SK-N-DZ (cell line): ENCODE data around the gene SLC12A8.

Source experiments
- DNase-seq: peaks from one replicate; pipeline ENCODE4 v3.0.0-alpha.2; 2015; ENCODE audit warnings: low spot score

Gene SLC12A8

DNA sequence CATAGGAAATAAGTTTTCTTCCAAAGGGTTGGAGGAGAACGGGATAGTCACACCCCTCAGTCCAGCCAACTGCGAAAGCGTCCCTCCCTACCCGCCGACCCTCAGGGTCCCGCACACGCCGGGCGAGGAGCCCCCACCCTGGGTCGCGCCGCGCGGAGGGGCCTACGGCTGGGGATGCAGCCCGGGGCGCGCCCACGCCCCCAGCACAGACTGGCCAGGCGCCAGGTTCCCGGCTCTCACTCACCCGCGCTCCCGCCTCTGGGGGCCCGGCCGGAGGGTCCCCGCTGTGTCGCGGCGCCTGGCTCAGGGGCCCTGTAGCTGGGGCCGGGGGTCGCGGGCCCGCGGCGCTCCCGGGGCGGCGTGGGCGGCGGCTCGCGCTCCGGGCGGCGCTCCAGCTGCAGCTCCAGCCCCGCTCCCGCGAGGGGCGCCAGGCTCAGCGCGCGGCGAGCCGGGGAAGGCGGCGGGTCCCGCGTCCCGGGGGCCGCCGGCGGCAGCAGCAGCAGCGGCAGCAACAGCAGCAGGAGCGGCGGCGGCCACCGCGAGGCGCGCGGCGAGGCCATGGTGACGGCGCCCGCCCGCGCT lies 157.1 kb downstream of the SLC12A8 start:
- DNase-seq, result no peak

DNA sequence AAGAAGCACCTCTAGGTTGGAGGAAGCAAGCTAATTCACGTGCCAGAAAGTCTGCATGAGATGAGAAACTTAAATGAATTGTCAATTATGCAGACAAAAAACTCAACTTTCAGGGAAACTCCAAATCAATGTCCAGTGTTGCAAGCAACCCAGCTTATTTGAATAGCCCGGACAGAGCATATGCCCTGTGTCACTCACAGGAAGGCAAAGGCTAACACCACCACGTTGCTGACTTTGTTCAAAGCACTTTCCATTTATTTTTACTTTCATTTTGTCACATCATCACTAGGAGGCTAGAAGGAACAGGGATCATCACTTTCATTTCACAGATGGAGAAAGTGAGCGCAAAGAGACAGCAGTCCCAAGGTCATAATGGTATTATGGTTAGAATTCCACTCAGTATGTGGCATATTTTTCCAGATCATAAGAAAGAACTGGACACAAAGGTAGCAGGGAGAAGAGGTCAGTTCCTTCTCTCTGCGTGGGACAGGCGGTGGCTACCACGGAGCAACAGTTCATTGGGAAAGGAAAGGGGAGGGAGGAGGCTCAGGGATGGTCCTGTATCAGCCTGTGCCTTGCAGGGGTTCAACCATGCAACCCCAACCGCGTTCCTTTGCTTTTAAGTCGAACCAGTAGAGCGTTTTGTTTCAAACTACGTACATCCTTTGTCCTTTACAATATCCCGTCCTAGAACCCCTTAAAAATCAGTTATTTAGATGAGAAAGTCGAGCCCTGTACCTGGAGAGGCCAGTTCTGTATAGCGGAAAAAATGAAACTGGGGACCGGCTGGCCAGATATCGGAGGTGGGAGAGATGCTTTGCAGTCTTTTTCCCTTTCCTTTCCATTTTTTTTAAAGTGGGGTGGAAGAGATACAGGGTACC lies 157.9 kb downstream of the SLC12A8 start:
- DNase-seq, result no peak

DNA sequence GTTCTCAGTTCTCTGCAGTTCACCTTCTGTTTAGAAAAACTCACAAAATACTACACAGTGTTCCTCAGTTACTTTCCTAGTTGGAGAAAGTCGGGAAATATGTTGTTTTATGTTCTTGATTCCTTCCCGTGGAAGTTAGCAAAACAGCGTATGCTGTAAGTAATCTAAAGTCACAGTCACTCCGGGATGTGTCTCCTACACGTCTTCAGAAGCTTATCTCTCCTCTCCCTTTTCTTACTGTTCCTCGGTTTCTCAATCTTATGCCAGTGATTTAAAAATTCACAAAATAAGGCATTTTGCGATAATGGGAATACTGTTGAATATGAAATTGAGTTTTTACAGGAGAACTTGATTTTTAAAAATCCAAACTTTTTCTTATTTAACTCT lies 158.5 kb downstream of the SLC12A8 start:
- DNase-seq, result no peak

DNA sequence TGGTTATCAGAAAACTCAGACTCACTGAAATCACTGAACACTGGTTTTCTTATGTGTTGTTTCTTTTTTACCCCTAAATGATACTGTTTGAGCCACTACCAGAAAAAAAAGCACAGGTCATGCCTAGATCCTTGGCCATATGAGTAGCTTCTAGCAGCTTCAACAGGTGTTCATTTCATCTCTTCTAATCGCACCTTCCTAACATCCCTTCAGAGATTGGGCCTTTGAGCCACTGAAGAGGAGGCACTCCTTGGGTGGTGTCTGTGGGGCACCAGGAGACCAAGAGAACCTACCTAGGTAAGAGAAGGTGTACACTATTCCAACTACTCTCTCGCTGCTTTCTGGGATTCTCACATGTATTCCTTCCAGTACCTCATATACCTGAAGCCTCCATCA lies 159.2 kb downstream of the SLC12A8 start:
- no peak for DNase-seq

DNA sequence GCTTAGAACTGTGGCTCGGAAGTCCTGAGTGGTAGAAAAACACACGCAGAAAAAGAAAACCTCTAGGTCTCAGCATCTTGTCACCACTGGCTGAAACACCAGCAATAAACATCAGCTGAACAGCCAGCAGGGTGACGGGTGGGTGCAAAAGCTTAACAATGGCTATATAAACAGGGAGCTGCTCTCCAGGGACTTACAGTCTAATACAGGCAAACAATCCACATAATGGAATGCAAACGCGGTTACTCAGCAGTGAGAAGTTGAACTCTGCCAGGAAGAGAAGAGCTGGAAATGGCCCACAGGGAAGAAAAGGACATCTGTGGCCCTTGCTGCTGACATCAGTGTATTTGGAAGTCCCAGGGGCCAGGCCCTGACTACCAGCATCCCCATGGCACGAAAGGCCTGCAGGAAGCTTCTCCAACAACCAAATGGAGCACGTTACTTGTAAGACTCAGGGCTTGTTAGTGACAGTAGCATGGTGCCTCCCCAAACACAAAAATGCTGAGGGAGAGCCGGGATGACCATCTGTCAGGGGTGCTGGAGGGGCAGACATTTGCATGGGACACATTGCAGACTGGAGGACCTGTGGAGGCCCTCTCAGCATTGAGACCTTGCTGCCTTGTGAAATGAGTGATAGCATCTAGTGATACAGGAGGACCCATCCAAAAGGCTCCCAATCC lies 159.8 kb downstream of the SLC12A8 start:
- DNase-seq, result no peak

GRCh38 chr3:125051715-125052581 lies 160.6 kb downstream of the SLC12A8 start:
- DNase-seq, result no peak

GRCh38 chr3:125051205-125051604 lies 161.3 kb downstream of the SLC12A8 start:
- DNase-seq, result no peak

DNA sequence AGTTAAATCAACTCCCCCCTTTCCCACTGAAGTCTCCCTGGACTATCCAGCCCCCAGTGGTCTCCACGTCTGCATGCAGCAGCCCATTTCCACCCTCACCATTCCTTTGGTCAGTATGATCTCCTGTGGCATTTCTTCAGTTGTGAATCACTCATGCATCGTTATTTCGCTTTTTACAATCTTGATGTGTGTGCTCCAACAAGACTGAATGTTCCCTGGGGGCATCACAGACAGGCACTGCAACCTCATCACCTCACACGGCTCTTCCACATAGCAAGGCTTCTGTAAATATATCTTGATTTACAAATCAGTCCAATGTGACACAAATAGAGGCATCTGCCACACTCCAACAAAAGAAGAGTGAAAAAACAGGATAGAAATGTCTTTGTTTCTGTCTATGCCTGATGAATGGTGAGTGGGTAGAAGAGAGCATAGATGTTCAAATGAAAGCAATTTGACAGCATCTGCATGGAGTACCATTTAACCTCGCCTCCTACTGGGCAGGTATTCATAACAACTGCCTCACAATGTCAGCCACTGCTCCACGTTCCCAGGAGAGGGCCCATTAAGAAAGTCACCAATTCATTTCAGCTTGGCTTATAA lies 162.0 kb downstream of the SLC12A8 start:
- no peak for DNase-seq

DNA sequence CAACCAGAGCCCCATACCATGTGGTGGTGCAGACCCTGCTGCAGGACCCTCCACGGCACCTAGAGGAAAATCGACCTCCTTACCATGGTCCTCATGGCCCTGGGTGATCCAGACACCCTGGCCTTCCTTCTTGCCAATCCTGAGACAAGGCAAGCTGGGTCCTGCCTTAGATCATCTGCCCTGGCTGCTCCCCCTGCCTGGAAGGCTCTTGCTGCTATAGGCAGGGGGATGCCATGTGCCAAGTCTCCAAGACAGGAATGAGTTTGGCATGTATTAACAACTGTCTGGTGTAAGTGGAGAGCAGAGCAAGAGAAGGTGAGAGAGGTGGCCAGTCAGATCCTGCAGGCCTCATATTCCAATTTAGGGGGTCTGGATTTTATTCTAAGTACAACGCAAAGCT lies 164.3 kb downstream of the SLC12A8 start:
- no peak for DNase-seq

- no peak for DNase-seq
Observed at GRCh38 chr3:125045965-125046364, 166.6 kb downstream of the SLC12A8 start.

DNA sequence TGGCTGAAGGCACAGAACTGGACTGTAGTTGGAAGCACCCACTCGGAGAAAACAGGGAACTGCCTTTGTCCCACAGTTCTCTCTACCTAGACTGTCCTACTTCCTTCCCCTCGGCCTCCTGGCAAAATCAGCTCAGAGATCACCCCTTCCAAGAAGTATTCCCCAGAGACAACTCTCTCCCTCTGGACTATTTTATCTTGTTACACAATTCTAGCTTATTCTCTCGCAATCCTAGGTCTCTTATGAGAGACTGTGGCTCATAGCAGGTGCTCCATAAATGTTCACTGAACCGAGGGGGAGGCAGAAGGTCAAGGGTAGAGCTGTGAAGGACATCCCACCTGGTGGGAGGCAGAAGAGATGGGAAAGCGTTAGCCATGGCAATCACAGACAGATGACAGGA lies 167.4 kb downstream of the SLC12A8 start:
- DNase-seq, result no peak

DNA sequence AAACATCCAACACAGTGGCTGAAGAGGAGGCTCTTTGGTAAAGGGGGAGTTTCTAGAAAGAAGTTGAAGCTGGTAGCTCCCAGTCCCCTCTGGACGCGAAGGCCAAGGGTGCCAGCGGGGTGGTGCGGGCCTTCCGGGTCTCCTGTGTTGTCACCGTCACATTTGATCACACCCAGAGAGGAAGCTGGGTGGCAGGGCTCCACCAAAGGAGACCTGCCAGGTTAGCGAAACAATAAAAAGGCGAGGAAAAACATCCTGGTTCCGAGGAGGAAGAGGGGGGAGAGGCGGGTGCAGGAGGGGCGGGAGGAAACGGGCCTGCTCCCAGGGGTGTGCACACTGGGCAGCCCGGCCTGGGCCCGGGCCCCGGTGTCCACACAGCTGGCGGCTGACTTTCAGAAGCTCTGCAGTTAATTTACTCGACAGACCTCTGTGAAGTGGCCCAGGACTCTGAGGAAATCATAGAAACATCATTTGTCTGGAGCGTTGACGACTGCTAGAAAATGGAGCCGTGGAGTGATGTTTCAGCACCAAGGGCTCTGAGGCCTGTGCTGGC lies 168.9 kb downstream of the SLC12A8 start:
- DNase-seq, result peak; percentile 53

GRCh38 chr3:125042725-125043406 lies 169.7 kb downstream of the SLC12A8 start:
- no peak for DNase-seq

DNA sequence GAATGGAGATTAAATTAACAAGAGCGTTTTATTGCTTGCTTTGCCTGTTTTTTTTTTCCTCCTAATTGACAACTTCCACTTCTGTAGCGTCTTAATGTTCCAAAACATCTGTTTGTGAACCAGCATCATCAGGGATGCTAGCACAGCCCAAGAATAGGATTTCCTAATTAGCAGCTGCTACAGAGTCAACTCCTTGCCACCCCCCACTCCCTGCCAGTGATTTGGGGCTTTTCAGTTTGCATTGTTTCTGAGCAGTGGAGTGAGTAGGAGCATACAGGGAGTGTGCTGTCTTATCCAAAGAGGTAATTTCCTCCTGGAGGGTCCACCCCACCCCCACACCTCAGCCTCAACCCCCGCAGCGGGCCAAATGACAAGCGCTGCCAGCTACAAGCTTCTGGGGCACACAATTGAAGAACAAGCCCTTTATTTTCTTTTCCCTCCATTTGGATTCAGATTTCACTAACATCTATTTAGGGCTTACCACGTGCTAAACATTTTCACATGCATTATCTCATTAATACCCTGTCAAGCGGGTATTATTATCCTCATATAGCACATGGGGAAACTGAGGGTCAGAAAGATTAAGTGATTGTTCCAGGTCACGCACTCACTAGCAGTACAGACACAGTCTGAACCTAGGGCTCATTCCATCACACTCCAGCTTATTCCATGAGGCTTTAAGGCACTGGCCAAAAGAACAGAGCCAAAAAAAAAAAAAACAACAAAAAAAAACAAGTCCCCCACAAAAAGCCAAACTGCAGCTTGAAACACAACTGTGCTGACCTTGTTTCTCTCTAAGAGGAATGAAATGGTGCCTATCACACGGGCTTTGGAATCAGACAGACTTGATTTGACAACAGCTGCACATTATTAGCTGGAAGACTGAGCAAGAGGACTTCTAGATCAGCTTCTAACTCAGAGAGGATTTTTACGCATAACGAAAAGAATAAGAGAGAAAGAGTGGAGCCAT lies 173.1 kb downstream of the SLC12A8 start:
- DNase-seq, result no peak

DNA sequence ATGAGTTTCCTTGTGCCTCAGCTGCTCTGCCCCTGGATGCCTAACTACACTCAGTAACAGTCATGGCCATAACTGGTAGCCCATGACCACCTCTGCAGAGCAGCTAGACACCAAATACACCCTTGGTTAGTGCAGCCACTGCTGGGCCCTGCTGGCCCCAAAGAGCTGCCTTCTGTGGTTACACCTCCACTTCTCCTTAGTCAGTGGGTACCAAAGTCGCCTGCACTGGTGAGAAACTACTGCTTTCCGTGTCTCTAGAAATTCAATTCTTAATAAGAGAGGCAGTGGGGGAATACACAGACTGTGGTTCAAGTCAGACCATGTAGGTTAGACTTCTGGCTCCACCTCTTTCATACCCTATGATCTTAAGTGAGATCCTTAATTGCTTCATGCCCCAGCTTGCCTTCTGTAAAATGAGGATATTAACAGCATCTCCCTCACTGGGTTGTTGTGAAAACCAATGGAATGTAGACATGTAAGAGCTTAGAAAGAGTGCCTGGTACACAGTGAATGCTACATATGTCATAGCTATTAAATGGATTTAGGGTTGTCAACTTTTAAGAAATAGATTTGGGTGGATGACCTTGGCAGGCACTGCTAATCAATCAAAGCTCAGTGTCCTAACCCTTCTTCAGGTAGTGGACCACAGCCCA lies 174.9 kb downstream of the SLC12A8 start:
- DNase-seq, result no peak

DNA sequence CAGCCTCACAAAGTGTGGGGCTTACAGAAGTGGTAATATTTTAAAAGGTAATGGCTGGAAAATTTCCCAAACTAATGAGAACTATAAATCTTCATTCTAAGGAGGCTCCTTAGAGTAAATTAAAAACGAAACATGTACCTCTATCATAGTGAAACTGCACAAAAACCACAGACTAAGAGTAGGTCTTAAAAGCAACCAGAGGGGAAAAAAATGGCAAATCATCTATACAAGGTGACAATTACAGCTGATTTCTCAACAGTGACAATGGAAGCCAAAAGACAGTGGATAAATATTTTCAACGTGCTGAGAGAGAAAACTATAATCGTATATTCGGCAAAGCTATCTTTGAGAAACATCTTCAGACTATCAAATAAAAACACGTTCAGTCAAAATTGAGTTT lies 177.3 kb downstream of the SLC12A8 start:
- no peak for DNase-seq

- DNase-seq, result no peak
Observed at GRCh38 chr3:125033616-125034015, 178.9 kb downstream of the SLC12A8 start.

DNA sequence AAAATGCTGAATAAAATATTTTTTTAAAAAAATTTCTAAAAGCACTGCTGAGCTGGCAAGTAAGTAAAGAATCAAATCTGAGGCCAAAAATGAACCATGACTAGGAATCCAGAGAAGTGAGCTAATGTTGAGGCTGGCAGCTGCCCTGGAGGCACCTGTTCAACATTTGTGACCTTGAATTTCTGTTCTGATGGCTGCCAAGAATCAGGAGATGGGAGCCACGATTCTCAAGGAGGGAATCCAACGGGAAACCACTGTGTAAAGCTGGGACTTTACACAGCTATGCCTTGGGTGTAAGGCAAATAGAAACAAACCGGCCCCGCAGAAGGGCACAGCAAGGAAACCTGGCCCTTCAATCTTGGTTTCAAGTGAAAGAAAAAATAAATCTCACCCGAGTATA lies 179.4 kb downstream of the SLC12A8 start:
- DNase-seq, result no peak

DNA sequence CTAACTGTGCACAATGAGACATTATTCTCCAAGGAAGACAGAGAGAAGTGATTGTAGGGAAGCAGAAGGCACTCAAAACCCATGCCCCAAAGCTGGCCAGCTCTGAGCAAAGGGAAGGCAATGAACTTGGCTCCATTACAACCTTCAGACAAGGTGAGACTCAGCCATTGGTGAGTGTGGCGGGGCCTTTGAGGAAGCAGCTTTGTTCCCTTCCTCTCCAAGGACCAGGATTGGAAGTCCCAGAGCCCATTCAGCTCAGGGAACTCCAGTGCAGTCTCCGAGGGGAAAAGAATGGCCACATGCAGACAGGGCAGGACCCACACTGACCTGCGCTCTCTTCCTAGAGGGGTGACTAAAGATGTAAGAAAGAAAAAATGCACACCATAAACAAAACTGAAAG lies 179.9 kb downstream of the SLC12A8 start:
- DNase-seq, result no peak
